LNCaP clone FGC (cell line): ENCODE results near the gene STARD3NL.
A peak's percentile ranks its signal among the peaks of the same experiment; 100 is the strongest.
"Not testable (repeated sequence)": the region's sequence is repeated elsewhere in the genome, so short reads cannot be mapped to it uniquely, and the experiment has no call there.

Experiments
- DNase-seq: peaks from one replicate; pipeline ENCODE4 v3.0.0-alpha.2; 2011; ENCODE audit warnings: low read depth
- H3K4me3 ChIP-seq: 2 replicates; pipeline ENCODE4 v1.5.1; 2011; ENCODE audit warnings: mild to moderate bottlenecking, low read depth, low read length, control low read depth
- CTCF ChIP-seq: IDR thresholded peaks from 2 replicates; pipeline ENCODE4 v1.5.1; 2012; ENCODE audit warnings: mild to moderate bottlenecking; ENCODE audit not compliant: control insufficient read depth, insufficient read depth; ENCODE audit errors: extremely low read depth

Gene STARD3NL

GRCh38 chr7:38168890-38169570 is 9.0 kb upstream of the STARD3NL start:
- DNase-seq, result no peak
- no peak overlapping the region for H3K4me3 ChIP-seq
- no peak for TF ChIP-seq CTCF

- peak; percentile 75 for DNase-seq
Measured at GRCh38 chr7:38169847-38170246, 8.2 kb upstream of the STARD3NL start.

GRCh38 chr7:38171623-38172391 is 6.2 kb upstream of the STARD3NL start:
- DNase-seq, result no peak
- no peak overlapping the region for H3K4me3 ChIP-seq
- TF ChIP-seq CTCF, result no peak

More at GRCh38 chr7:38169847-38170246, 8.2 kb upstream of the STARD3NL start:
- TF ChIP-seq CTCF, result no peak
- no peak overlapping the region for H3K4me3 ChIP-seq

GRCh38 chr7:38175547-38175946 is 2.5 kb upstream of the STARD3NL start:
- not testable (repeated sequence) for DNase-seq, H3K4me3 ChIP-seq

GRCh38 chr7:38177621-38178003 is 433 bp upstream of the STARD3NL start:
- TF ChIP-seq CTCF, result no peak
- DNase-seq, result no peak

GRCh38 chr7:38178695-38179344 is 775 bp downstream of the STARD3NL start:
- DNase-seq, result no peak
- no peak for TF ChIP-seq CTCF
- H3K4me3 ChIP-seq, result peak overlapping the region; percentile 85

More at GRCh38 chr7:38177621-38178003, 433 bp upstream of the STARD3NL start:
- H3K4me3 ChIP-seq, result peak overlapping the region; percentile 85

- no peak for DNase-seq
- TF ChIP-seq CTCF, result no peak
- H3K4me3 ChIP-seq, result no peak overlapping the region
Measured at GRCh38 chr7:38179776-38180226, 1.8 kb downstream of the STARD3NL start.
